WERI-Rb-1 (cell line): ENCODE measurements around the gene TMEM202.
"Not testable (repeated sequence)": the region's sequence is repeated elsewhere in the genome, so short reads cannot be mapped to it uniquely, and the experiment has no call there.

ENCODE experiments used
- DNase-seq: peaks from one replicate; pipeline ENCODE4 v3.0.0-alpha.2; 2020
- H3K27ac ChIP-seq: fragments of 250-450 bp; sonication (Bioruptor Pico); 2 replicates; pipeline ENCODE4 v1.5.1; 2020; ENCODE audit warnings: mild to moderate bottlenecking, moderate library complexity
- H3K27me3 ChIP-seq: fragments of 250-450 bp; sonication (Bioruptor Pico); 2 replicates; pipeline ENCODE4 v1.5.1; 2021; ENCODE audit warnings: mild to moderate bottlenecking, low read depth, moderate library complexity; ENCODE audit not compliant: insufficient read depth, severe bottlenecking
- H3K36me3 ChIP-seq: fragments of 250-450 bp; sonication (Bioruptor Pico); 2 replicates; pipeline ENCODE4 v1.5.1; 2020; ENCODE audit warnings: mild to moderate bottlenecking, moderate library complexity
- H3K4me3 ChIP-seq: 2 replicates; pipeline ENCODE4 v1.5.1; 2011; ENCODE audit warnings: low read depth, mild to moderate bottlenecking, control low read depth, low read length
- H3K9me3 ChIP-seq: fragments of 250-450 bp; sonication (Bioruptor Pico); 2 replicates; pipeline ENCODE4 v1.5.1; 2021; ENCODE audit warnings: mild to moderate bottlenecking, moderate library complexity; ENCODE audit not compliant: severe bottlenecking
- TF ChIP-seq, protein P1 (sequence below): IDR thresholded peaks from 2 replicates; pipeline ENCODE4 v1.5.1; 2011; ENCODE audit warnings: low read depth, mild to moderate bottlenecking, control low read depth, inconsistent platforms, low read length

The TMEM202 gene

DNA sequence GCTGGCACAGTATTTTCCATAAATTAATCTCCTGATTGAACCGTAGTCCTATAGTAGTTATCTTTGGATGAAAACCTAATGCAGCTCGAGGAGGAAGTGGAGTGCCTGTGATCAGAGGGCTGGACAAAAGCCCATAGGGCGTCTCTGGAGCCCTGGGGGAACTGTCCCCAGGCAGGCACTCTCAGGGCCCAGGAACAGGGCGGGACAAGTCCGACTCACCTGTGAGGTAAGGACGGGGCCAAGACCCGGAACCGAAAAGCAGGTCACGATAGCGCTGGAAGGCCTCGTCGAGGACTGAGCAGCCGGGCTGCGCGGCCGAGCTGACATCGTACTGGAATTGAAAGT is 22.6 kb upstream of the TMEM202 start:
- no peak for DNase-seq
- no peaks in the 10 kb centered on the region for H3K9me3 ChIP-seq
- H3K36me3 ChIP-seq, result peaks cover 13% of the 10 kb centered on the region
- H3K27ac ChIP-seq, result peak overlapping the region; percentile 83
- peak overlapping the region; percentile 92 for H3K4me3 ChIP-seq
- H3K27me3 ChIP-seq, result no peaks in the 10 kb centered on the region
- TF ChIP-seq, protein P1, sequence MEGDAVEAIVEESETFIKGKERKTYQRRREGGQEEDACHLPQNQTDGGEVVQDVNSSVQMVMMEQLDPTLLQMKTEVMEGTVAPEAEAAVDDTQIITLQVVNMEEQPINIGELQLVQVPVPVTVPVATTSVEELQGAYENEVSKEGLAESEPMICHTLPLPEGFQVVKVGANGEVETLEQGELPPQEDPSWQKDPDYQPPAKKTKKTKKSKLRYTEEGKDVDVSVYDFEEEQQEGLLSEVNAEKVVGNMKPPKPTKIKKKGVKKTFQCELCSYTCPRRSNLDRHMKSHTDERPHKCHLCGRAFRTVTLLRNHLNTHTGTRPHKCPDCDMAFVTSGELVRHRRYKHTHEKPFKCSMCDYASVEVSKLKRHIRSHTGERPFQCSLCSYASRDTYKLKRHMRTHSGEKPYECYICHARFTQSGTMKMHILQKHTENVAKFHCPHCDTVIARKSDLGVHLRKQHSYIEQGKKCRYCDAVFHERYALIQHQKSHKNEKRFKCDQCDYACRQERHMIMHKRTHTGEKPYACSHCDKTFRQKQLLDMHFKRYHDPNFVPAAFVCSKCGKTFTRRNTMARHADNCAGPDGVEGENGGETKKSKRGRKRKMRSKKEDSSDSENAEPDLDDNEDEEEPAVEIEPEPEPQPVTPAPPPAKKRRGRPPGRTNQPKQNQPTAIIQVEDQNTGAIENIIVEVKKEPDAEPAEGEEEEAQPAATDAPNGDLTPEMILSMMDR, result no peak

DNA sequence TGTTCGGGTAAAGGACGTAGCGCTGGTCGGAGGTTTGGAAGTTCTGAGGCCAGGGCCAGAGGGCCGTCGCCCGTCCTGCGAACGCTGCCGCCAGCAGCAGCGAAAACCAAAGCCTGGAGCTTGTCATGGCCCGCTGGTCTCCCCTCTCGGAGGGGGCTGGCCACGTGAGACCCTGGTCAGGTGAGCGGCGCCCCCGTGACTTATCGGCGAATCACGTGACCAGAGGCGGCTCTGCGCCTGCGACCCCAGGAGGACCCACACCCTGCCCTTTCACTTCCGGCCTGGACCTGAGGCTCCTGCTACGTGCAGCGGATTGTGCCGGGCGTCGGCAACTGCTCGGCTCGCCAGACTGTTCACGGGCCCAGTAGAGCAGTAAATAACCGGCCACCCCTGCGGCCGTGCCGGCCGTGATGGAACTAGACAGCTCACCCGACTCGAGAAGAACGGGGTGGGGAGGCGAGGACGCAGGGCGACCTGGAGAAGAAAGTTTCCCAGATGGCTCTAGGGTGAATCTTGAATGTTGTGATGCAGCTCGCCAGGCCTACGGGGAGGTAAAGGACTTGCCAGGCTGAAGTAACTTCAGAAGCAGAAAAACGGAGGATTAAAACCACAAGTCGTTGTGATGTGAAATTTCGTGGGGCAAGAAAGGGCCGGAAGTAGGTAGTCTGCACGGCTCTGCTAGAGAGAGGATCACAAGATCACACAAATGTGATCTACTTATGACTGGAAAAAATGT is 22.1 kb upstream of the TMEM202 start, which contains the start of gene HEXA:
Gene HEXA (minus strand): TSS at position 169 of the 736 bp plus-strand sequence. CDS start 42 bp downstream, at position 127.
- H3K4me3 ChIP-seq, result peak within 1 kb of the TSS; percentile 92
- DNase-seq, result peak; percentile 99
- peak within 1 kb of the TSS; percentile 83 for H3K27ac ChIP-seq
- H3K27me3 ChIP-seq, result no peaks in the 10 kb centered on the region
- TF ChIP-seq, protein P1, result no peak
- H3K9me3 ChIP-seq, result no peaks in the 10 kb centered on the region
- peaks cover 10% of the 10 kb centered on the region for H3K36me3 ChIP-seq

DNA sequence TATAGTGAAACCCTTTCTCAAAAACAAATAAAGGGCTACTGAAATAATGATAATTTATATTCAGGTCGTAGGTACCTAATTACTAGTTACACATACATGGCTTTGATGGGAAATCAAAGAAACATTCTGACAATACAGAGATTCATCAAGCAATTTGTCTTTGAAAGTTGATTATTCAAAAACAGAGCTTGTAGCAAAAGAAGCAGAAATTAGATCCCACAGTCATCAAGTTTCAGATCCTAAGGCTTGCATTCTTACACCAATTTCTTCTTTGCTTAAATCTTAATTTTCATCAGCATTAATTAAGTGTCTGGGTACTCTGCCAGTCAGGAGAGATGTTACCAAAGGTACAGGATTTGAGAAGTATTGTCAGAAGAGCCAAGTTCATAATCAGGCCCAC is 20.8 kb upstream of the TMEM202 start:
- no peaks in the 10 kb centered on the region for H3K9me3 ChIP-seq
- TF ChIP-seq, protein P1, result no peak
- DNase-seq, result no peak
- H3K27ac ChIP-seq, result no peak overlapping the region
- H3K36me3 ChIP-seq, result peaks cover 8% of the 10 kb centered on the region
- no peak overlapping the region for H3K4me3 ChIP-seq
- no peaks in the 10 kb centered on the region for H3K27me3 ChIP-seq

DNA sequence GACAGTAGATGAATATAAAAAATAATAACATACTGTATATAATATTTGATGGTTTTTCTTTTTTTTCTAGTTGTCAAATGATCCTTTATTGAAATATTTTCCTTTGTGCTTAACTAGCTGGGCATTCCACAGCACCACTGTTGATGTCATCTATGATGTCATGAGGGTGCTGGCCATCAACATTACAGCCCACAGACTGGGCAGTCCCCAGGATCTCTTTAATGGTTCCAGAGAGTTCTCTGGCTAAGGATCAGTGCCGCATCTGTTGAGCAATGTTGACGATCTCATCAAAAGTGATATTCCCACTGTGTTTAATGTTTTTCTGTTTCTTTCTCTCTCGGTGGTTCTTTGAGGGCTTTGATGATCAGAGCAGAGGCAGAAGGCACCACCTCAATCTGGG is 19.0 kb upstream of the TMEM202 start:
- not testable (repeated sequence) for H3K36me3 ChIP-seq, H3K27ac ChIP-seq, H3K4me3 ChIP-seq, DNase-seq, H3K27me3 ChIP-seq, H3K9me3 ChIP-seq

DNA sequence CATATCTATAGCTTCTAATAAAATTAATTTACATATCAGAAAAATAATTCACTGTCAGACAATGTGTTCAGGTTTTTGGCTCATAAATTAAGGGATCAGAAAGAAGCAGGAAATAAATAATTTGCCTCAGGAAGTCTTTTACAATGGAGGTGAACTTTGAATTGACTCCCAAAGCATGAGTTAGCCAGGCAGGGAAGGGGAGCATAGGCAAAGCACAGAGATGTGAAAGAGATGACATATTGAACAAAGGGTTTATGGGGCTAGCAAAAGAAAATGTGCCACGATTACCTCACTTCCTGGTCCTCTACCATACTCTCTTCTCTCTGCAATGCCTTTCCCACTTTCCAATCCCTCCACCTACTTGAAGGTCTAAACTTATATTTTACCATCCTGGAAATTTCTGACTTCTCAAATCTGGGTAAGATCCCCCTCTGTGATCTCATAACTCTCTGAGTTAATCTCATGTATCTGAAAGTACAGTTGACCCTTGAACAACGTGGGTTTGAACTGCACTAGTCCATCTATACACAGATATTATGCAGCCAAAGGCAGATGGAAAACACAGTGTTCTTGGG is 18.2 kb upstream of the TMEM202 start:
- no peak for DNase-seq
- no peaks in the 10 kb centered on the region for H3K36me3 ChIP-seq
- H3K27ac ChIP-seq, result no peak overlapping the region
- TF ChIP-seq, protein P1, result no peak
- H3K9me3 ChIP-seq, result no peaks in the 10 kb centered on the region
- H3K27me3 ChIP-seq, result no peaks in the 10 kb centered on the region
- H3K4me3 ChIP-seq, result no peak overlapping the region

DNA sequence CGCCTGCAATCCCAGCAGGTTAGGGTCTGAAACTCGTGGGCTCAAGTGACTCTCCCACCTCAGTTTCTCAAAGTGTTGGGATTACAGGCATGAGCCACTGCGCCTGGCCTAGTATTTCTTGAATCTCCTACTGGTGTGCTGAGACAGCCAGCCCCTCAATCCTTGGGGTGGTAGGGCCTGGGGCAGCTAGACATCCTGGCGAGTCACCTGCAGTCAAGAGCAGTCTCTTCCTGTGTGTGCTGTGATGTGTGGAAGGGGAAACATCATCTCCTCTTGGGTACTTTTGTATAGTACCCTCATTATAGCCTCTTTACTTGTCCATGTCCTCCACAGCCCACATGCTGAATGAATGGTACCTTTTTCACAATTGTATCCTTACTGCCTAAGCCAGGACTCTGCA is 17.4 kb upstream of the TMEM202 start:
- no peaks in the 10 kb centered on the region for H3K36me3 ChIP-seq
- H3K27me3 ChIP-seq, result no peaks in the 10 kb centered on the region
- H3K27ac ChIP-seq, result no peak overlapping the region
- no peak for DNase-seq
- no peaks in the 10 kb centered on the region for H3K9me3 ChIP-seq
- no peak overlapping the region for H3K4me3 ChIP-seq
- TF ChIP-seq, protein P1, result no peak
